GM03348 (cell line): ENCODE results near the gene LIN7B.

Experiments used
- DNase-seq: peaks from one replicate; pipeline ENCODE4 v3.0.0; 2012; ENCODE audit warnings: low spot score

LIN7B gene

GRCh38 chr19:49165865-49166301, 51.7 kb downstream of the LIN7B start:
- DNase-seq: no peak

DNA sequence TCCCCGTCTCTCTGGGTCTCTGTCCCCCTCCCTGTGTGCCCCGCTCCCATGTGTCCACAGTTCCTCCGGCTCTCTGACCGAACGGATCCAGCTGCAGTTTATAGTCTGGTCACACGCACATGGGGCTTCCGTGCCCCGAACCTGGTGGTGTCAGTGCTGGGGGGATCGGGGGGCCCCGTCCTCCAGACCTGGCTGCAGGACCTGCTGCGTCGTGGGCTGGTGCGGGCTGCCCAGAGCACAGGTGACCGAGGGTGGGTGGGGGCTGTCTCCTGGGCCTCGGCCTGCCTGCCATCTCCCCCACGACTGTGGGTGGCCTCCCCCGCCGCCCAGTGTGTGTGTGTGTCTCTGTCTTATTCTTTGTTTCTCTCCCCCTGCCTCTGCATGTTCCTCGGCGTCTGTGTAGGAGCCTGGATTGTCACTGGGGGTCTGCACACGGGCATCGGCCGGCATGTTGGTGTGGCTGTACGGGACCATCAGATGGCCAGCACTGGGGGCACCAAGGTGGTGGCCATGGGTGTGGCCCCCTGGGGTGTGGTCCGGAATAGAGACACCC, 53.8 kb downstream of the LIN7B start:
- DNase-seq: no peak
